H1 (cell line): Measurements from ENCODE around the gene MICU1.

ENCODE experiments used
- CHD2 ChIP-seq: IDR thresholded peaks from 2 replicates; pipeline ENCODE4 v1.6.1; 2012; ENCODE audit warnings: low read length, improper control_type of control experiment
- EP300 ChIP-seq, 2 experiments: IDR thresholded peaks; 1 replicate in 1 of 2; 2 replicates in 1 of 2; pipeline ENCODE4 v1.6.1; 2011 to 2012; ENCODE audit warnings: low read depth in 2 of 2, low read length in 2 of 2, mild to moderate bottlenecking in 2 of 2, borderline replicate concordance in 1 of 2, inconsistent platforms in 1 of 2, moderate library complexity in 1 of 2
- GTF2F1 ChIP-seq: IDR thresholded peaks from 2 replicates; pipeline ENCODE4 v1.6.1; 2012; ENCODE audit warnings: low read depth, low read length, improper control_type of control experiment, borderline replicate concordance
- NRF1 ChIP-seq: IDR thresholded peaks from 2 replicates; pipeline ENCODE4 v1.6.1; 2011; ENCODE audit warnings: mild to moderate bottlenecking, low read depth, low read length, improper control_type of control experiment
- POLR2A ChIP-seq, 2 experiments: IDR thresholded peaks; 1 replicate in 1 of 2; 2 replicates in 1 of 2; pipeline ENCODE4 v1.6.1; 2011; ENCODE audit warnings: low read depth in 2 of 2, low read length in 2 of 2, mild to moderate bottlenecking in 2 of 2; ENCODE audit errors: control extremely low read depth in 1 of 2
- RNF2 ChIP-seq: fragments of 200-900, 300-1000 bp; sonication (generic); IDR thresholded peaks from 2 replicates; pipeline ENCODE4 v1.7.1; 2016; ENCODE audit warnings: borderline replicate concordance, low read depth, mild to moderate bottlenecking, antibody characterized with exemption, low read length; ENCODE audit not compliant: poor library complexity, severe bottlenecking; ENCODE audit errors: missing control alignments
- SIN3A ChIP-seq, 2 experiments: IDR thresholded peaks in 1 of 2; conservative IDR thresholded peaks in 1 of 2; 2 replicates each; pipeline ENCODE4 v1.6.1; 2011 to 2012; ENCODE audit warnings: low read length in 2 of 2, improper control_type of control experiment in 1 of 2, low read depth in 1 of 2, mild to moderate bottlenecking in 1 of 2
- SP1 ChIP-seq: IDR thresholded peaks from 2 replicates; pipeline ENCODE4 v1.6.1; 2011; ENCODE audit warnings: low read depth, low read length
- SP4 ChIP-seq: IDR thresholded peaks from 2 replicates; pipeline ENCODE4 v1.6.1; 2012; ENCODE audit warnings: low read length, inconsistent platforms
- SRF ChIP-seq: IDR thresholded peaks from 2 replicates; pipeline ENCODE4 v1.6.1; 2011; ENCODE audit warnings: mild to moderate bottlenecking, low read depth, low read length, moderate library complexity
- TF ChIP-seq, protein P1 (sequence below), 3 experiments: IDR thresholded peaks; 1 replicate in 2 of 3; 2 replicates in 1 of 3; pipeline versions ENCODE4 v1.5.1 to v1.6.1; 2011; ENCODE audit warnings: low read length in 3 of 3, mild to moderate bottlenecking in 3 of 3, inconsistent platforms in 2 of 3, low read depth in 1 of 3, moderate library complexity in 1 of 3; ENCODE audit not compliant: insufficient read depth in 1 of 3; ENCODE audit errors: control extremely low read depth in 1 of 3

DNA sequence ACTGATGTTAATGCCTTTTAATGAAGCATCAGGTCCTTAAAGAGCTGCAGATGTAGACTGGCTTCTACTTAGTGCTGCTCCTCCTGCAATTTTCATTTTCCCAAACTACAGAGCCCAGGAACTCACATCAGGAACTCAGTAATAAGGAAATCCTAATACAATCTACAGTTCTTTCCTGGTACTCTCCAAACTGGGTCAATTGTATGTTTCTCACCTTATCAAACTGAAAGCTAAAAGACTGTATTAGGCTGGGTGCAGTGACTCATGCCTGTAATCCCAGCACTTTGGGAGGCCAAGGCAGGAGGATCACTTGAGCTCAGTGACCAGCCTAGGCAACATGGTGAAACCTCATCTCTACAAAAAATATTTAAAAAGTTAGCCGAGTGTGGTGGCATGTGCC is 216.7 kb downstream of the MICU1 start:
- TF ChIP-seq SP1 (no peak), SRF (no peak), POLR2A (IDR thresholded peaks at IDR 0.05; ENCODE audit: control extremely low read depth in 1 of 2, low read depth in 2 of 2, low read length in 2 of 2) (no peak), NRF1 (no peak), CHD2 (no peak), EP300 (IDR thresholded peaks at IDR 0.05; ENCODE audit: borderline replicate concordance in 1 of 2, low read depth in 2 of 2, low read length in 2 of 2) (no peak), SP4 (no peak), SIN3A (conservative IDR thresholded peaks at IDR 0.05 in 1 of 2, IDR thresholded peaks at IDR 0.05 in 1 of 2; ENCODE audit: low read depth in 1 of 2, low read length in 2 of 2) (no peak), RNF2 (no peak), GTF2F1 (no peak)
- TF ChIP-seq, protein P1, sequence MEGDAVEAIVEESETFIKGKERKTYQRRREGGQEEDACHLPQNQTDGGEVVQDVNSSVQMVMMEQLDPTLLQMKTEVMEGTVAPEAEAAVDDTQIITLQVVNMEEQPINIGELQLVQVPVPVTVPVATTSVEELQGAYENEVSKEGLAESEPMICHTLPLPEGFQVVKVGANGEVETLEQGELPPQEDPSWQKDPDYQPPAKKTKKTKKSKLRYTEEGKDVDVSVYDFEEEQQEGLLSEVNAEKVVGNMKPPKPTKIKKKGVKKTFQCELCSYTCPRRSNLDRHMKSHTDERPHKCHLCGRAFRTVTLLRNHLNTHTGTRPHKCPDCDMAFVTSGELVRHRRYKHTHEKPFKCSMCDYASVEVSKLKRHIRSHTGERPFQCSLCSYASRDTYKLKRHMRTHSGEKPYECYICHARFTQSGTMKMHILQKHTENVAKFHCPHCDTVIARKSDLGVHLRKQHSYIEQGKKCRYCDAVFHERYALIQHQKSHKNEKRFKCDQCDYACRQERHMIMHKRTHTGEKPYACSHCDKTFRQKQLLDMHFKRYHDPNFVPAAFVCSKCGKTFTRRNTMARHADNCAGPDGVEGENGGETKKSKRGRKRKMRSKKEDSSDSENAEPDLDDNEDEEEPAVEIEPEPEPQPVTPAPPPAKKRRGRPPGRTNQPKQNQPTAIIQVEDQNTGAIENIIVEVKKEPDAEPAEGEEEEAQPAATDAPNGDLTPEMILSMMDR (IDR thresholded peaks at IDR 0.05; ENCODE audit: control extremely low read depth in 1 of 3, insufficient read depth in 1 of 3, low read depth in 1 of 3, low read length in 3 of 3): no peak
